ENCODE results near the gene METRN.

DNA sequence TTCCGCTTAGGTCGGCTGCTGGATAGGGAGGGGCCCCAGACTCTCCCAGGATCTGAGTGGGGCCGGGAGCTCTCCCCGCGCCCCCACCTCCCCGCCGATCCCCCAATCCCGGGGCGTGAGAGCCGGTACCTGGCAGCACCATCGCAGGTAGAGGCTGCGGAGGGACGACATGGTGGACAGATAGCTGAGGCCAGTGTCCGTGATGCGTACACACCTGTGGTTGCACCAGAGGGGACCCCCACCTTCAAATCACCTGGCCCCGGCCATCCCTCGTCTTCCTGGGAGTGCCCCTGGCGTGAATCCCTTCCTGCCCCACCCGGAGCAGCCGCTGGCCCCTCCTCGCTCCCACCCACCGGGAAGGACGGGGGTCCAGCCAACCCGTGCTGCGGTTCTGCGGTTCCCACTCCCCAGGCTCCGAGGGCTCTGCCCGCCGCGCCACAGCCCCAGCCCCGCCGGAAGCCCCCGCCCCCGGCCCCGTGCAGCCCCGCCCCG lies 20.0 kb upstream of the METRN start:
- TF ChIP-seq, protein P1, sequence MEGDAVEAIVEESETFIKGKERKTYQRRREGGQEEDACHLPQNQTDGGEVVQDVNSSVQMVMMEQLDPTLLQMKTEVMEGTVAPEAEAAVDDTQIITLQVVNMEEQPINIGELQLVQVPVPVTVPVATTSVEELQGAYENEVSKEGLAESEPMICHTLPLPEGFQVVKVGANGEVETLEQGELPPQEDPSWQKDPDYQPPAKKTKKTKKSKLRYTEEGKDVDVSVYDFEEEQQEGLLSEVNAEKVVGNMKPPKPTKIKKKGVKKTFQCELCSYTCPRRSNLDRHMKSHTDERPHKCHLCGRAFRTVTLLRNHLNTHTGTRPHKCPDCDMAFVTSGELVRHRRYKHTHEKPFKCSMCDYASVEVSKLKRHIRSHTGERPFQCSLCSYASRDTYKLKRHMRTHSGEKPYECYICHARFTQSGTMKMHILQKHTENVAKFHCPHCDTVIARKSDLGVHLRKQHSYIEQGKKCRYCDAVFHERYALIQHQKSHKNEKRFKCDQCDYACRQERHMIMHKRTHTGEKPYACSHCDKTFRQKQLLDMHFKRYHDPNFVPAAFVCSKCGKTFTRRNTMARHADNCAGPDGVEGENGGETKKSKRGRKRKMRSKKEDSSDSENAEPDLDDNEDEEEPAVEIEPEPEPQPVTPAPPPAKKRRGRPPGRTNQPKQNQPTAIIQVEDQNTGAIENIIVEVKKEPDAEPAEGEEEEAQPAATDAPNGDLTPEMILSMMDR (IDR thresholded peaks at IDR 0.05), result no peak
- no peak for TF ChIP-seq POLR2A (IDR thresholded peaks at IDR 0.05)
